T47D (cell line): ENCODE data around the gene FERMT2.

ENCODE experiments used
- DNase-seq, 2 experiments: peaks; one replicate each; pipeline versions ENCODE4 v3.0.0 to v3.0.0-alpha.2; 2011 to 2012; ENCODE audit warnings: low read depth in 1 of 2, low spot score in 1 of 2
- JUND ChIP-seq: IDR thresholded peaks from 2 replicates; pipeline ENCODE4 v1.6.1; 2012; ENCODE audit warnings: low read depth
- in situ Hi-C: cut with HindIII; loops from 2 replicates; pipeline ENCODE4 v1.10.0; 2016; ENCODE audit warnings: low sequenced_read_pairs, low pct_unique_long_range_greater_than_20kb

FERMT2 gene

DNA sequence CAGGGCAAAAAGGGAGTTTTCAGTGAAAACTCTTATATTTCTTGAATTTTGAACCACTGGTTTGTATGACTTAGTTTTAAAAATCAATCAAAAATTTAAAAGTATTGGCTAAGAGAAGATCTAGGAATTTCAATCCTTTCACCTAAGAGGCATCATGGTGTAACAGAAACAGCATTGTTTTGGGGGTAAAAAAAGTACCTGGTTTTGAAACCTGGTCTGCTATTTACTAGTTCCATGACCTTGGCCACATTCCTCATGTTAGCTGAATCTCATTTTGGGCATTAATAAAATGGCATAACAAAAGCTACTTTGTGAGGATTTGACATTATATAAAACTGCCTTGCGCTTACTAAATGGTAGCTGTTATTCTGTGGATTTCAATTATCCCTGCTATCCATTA lies 142.7 kb downstream of the FERMT2 start:
- in situ Hi-C loops, result no loop called here

More for the DNA sequence above, 142.7 kb downstream of the FERMT2 start:
- TF ChIP-seq JUND, result no peak
- no peak for DNase-seq
